PC-3 (cell line): ENCODE data around the gene FXR2.

Experiments used
- CTCF ChIP-seq: fragments of 300-600 bp; sonication (generic); conservative IDR thresholded peaks from 2 replicates; pipeline ENCODE4 v1.5.1; 2017; ENCODE audit warnings: antibody characterized with exemption, low read depth, mild to moderate bottlenecking, low read length
- EZH2phosphoT487 ChIP-seq: fragments of 300-600 bp; sonication (generic); IDR thresholded peaks from 2 replicates; pipeline ENCODE4 v1.6.1; 2018; ENCODE audit warnings: mild to moderate bottlenecking, antibody characterized with exemption, low read length, borderline replicate concordance

DNA sequence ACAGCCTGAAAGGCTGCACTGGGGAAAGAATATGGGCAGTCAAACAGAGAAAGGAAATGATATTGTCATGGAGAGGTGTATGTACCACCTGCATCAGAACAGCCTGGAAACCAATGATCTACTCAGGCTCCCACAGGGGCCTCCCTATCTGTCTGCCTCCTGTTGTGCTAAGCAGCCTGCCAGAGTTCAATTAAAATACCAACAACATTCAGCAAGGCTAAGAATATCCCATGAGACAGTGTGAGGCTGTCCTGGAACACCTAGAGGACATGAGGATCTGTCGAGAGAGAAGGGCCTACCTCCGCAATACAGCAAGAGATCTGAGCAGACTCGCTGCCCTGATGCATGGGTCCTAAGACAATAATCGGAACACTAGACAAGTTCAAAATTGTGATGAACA is 8.4 kb downstream of the FXR2 start:
- TF ChIP-seq CTCF (no peak), EZH2phosphoT487 (no peak)
